NCI-H69 (cell line): ENCODE measurements around the gene WASF3.

Experiments
- DNase-seq: peaks from one replicate; lab custom pipeline; 2025; lab: John Stamatoyannopoulos, UW

WASF3 gene, protein sequence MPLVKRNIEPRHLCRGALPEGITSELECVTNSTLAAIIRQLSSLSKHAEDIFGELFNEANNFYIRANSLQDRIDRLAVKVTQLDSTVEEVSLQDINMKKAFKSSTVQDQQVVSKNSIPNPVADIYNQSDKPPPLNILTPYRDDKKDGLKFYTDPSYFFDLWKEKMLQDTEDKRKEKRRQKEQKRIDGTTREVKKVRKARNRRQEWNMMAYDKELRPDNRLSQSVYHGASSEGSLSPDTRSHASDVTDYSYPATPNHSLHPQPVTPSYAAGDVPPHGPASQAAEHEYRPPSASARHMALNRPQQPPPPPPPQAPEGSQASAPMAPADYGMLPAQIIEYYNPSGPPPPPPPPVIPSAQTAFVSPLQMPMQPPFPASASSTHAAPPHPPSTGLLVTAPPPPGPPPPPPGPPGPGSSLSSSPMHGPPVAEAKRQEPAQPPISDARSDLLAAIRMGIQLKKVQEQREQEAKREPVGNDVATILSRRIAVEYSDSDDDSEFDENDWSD

DNA sequence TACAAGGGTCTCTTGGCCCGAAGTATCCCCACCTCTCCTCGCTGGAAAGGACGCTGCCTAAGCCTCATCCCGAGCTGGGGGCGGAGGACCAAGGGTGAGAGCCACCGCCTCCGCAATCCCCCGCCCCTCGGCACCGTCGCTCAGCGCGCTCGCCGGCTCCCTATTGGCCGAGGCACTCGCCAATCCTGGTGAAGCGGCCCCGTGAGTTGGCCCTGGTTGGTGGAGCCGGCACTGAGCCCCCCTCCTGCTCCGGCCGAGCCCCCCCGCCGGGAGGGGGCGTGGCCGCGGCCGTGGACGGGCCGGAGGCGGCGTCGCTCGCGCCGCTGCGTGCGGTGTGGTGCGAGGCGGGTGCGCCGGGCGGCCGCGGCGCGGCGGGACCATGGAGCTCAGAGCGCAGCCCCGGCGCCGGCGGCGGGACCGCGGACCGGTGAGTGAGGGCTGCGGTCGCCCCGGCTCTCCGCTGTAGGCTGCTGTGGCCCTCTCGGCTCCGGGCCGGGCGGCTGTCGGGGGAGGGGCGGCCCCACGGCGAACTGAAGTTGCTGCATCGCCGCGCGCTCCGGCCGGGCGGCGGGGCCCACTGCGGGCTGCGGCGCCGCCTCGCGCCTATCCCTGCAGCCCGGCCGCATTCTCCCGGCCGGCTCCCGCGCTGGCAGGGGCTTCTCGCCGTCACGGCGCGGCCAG, at the start of gene WASF3:
Gene WASF3 (plus strand): TSS at position 291 of the 681 bp plus-strand sequence. CDS start 84,588 bp downstream, outside the sequence.
- DNase-seq, result peak; percentile 94

DNA sequence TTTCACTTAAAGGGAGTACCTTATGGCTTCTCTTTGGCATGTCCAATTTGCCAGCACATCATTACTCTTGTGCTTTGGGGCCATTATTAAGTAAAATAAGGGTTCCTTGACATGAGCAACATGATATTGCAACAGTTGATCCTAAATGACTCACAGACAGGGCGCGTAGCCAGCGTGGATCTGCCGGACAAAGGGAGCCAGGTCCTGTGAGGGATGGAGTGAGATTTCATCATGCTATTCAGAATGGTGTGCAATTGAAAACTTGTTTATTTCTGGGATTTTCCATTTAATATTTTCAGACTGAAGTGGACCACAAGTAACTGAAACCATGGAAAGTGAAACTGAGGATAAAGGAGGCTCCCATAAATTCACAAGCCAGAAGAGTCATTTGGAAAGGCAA, 48.6 kb upstream of the WASF3 start:
- peak; percentile 21 for DNase-seq

DNA sequence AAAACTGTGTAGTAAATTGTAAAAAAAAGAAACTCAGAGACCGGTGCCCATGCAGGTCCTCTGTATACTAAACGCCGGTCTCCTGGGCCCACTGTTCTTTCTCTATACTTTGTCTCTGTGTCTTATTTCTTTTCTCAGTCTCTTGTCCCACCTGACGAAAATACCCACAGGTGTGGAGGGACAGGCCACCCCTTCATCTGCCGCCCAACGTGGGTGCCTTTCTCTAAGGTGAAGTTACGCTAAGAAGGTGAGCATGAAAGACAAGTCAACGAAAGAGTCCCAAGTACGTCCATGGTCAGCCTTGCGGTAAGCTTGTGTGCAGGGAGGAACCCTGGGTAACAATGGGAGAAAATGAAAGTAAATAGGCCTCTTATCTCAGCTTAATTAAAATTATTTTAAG, 48.0 kb upstream of the WASF3 start:
- no peak for DNase-seq

DNA sequence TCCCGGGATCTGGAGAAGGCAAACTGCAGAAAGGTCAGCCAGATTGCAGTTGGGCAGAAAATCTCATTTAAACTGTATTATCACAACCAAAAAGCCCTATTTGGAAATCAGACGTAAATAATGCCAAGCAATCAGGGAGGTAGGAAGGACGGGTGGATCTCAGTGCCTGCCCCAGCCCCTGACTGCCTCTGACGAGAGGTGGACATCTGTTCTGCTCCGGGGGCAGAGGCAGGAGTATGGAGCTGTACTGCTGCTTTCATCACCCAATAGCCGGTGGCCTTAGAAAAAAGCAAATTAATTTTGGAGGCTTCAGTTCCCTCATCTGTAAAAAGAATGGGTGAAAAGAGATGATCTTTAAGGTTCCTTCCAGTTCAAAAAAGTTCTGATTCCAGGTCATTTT, 43.6 kb upstream of the WASF3 start:
- no peak for DNase-seq

DNA sequence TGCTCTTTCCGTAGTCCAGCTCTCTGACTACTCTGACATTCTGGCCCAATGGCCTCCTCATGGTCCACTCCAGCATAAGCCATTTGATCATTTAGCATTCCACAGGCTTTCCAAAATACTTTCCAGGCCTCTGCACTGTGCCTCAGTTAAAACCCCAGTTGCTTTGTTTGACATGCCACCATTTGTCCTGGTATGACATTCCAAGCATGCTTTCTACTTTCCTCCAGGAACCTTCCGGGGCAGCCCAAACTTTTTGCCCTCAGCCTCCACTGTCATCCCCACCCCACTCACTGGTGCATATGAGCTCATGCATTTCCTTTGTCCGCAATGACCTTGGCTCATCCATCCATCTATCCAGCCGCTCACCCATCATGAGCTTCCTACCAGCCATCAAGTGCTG, 41.8 kb upstream of the WASF3 start:
- no peak for DNase-seq

DNA sequence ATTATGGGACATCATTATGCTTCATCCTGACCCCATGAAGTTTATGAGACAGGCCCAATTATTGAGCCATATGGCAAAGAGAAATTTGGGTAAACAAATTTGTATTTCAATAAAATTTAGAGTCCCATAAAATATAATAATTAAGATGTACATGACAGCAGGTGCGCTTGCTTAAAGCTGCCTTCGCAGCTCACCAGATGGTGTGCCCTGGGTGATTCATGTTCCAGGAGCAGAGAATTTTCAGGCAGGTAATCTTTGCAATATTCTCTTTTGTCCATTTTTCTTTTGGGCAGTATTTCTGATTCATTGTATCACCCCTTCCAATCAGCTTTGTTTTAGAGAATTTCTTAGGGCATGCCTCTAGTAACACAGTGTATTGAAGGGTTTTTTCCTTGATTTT, 39.5 kb upstream of the WASF3 start:
- DNase-seq, result peak; percentile 79

DNA sequence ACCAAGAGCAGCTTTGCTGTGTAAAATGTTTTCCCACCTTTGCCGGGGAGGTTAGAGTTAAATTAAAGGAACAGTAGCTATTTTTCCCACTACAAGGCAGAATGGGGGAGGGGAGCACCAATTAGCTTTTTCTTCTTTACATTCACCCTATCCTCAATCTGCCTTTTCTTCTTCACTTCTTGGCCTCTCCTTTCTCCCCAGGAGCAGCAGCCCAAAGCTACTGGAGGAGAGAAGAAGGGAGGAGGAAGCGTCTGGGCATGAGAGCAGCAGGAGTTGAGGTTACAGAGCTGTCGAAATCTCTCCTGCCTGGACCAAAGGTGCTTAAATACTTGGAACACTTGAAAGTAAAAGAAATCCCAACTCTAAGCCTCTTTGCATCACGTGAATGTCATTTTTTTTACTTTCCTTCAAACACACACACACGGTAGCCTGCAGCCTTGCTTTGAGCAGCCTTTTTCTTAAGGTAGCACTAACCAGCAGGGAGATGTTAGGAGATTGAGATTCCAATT, 39.0 kb upstream of the WASF3 start:
- DNase-seq, result peak; percentile 24

DNA sequence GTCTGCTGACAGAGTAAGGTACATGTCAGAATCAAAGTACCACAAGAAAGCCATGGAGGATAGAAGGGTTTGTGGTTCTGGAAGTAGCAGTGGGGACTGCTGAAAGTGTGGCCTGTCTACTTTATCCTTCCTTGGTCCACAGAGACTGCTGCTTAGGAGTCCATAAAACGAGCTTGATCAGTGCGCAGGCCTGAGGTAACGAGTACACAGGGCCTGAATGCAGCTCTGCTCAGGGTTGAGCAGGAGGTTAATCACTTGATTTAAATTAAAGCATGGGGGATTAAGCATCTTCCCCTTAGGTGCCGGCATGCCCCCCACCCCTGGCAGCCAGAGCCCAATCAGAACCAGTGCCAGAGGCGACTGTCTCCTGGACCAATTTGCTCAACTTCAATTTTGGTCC, 34.9 kb upstream of the WASF3 start:
- no peak for DNase-seq

DNA sequence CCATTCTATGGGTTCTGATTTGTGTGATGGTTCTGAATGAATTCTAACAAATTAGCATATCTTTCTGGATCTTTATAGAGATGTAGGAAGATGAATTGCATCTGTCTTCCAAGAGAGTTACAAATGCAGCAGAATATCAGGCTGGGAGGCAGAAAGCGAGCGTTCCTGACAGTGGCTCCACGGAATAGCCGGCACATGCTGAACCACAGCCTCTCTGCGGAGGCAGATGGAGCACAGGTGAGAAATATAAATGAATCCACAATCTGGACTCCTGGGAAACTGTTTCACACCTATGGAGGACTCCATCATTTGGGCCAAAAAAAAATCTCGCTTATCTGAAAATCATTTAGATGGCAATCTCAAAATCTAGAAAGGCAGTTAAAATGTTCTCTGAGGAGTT, 34.5 kb upstream of the WASF3 start:
- DNase-seq, result no peak

DNA sequence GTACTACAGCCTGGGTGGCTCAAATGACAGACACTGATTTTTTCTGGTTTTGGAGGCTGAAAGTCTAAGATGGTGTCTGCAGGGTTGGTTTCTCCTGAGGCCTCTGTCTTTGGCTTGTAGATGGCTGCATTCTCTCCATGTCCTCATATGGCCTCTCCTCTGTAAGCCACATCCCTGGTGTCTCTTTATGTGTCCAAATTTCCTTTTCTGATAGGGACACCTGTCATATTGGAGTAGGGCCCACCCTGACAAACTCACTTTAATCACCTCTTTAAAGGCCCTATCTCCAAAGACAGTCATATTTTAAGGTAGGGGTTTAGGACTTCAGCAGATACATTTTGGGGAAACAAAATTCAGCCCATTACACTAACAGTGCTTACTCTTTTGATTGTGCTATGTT, 32.0 kb upstream of the WASF3 start:
- no peak for DNase-seq

DNA sequence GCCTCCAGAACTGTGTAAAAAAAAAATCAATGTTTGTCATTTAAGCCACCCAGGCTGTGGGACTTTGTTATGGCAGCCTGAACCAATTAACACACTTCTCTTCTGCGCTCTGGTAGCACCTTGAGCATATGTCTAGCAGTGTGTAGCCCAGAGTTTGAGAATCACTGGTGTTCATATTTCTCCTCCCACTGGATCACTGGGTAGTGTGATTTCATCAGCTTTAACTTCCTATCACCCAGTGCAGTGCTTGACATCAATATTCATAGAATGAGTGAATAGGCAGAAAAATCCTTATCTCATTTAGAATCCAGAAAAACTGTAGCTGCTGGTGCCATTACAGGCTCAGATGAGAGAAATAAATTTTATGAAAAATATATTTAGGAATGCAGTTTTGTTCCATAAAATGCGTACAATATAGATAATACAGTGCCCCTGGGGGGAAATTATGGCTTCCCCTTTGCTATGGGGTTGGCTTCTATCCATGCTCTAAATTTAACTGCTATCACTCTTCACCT, 30.7 kb upstream of the WASF3 start:
- DNase-seq, result no peak

DNA sequence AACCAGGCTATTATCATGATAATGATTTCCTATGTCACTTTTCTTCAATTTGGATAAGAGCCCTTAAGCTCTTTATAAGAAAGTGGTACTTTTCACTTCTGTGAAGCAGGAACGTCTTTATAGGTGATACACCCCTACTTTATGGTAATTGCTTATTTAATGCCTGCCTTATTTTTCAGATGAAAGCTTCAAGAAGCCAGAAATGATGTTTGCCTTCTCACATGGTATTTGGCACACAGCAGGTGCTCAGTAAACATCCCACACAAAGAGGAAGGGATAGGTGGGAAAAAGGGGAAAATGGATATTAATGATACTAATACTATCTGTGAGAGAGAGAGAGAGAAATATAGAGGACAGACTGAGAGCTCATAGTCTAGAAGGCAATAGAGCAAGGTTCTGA, 29.0 kb upstream of the WASF3 start:
- DNase-seq, result peak; percentile 73

DNA sequence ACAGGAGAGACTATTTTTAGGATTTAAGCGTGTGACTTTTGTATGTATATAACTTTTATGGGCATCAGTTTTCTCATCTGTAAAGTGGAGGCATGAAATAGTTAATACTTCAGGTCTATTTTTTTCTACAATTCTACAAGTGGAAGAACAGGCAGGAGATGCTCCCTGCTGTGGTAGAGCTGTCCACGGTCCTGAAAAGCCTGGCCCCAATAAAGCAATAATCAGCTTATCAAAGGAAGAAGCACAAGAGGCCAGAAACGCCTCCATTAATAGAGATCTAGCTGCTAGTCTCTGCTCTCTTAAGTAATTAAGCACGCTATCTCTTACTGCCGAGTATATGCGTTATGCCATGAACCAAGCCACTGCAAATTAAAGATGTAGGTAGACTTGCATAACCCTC, 28.0 kb upstream of the WASF3 start:
- DNase-seq, result no peak

DNA sequence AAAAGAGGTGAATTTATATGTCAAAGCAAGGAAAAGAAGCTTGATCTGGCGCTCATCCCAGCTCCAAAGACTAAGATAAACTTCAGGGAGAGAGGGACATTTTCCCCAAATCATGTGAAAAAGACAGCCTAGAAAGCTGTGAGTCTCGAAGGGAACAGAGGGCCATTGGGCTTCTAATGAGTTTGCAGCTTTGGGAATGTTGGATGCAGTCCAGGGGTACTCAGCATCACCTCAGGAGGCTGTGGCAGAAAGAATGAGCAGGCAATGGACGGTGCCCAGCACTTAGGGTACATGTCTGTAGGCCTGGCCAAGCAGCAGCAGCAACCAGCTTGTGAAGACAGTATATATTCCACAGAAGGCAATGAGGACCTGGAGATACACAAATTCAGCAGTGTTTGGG, 25.7 kb upstream of the WASF3 start:
- DNase-seq, result peak; percentile 82

DNA sequence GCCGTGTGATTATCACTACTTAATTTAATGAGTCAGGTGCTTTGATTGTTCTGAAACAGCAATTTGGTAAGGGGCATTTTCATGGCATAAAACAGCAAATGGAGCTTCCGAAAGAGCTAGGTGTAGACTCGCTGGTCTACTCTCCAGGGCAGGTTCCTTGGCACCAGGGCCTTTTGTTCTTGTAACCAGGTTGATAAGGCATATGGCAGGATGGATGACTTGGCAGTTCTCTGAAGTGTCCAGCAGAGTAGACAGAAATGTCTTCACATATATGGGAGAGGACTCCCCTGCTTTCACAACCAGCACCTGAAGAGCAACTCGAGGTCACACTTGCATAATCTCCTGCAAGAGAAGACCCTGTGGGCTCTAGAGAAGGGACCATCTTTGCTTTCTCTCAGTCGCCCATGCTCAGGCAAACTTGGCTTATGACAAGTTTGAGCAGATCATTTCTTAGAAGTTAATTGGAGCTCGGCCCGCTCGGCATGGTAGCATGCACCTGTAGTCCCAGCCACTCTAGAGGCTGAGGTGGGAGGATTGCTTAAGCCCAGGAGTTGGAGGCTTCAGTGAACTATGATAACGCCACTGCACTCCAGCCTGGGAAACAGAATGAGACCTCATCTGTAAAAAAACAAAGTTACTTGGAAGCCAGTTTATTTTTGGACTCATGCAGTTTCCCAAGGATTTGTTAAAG, 23.3 kb upstream of the WASF3 start:
- no peak for DNase-seq

DNA sequence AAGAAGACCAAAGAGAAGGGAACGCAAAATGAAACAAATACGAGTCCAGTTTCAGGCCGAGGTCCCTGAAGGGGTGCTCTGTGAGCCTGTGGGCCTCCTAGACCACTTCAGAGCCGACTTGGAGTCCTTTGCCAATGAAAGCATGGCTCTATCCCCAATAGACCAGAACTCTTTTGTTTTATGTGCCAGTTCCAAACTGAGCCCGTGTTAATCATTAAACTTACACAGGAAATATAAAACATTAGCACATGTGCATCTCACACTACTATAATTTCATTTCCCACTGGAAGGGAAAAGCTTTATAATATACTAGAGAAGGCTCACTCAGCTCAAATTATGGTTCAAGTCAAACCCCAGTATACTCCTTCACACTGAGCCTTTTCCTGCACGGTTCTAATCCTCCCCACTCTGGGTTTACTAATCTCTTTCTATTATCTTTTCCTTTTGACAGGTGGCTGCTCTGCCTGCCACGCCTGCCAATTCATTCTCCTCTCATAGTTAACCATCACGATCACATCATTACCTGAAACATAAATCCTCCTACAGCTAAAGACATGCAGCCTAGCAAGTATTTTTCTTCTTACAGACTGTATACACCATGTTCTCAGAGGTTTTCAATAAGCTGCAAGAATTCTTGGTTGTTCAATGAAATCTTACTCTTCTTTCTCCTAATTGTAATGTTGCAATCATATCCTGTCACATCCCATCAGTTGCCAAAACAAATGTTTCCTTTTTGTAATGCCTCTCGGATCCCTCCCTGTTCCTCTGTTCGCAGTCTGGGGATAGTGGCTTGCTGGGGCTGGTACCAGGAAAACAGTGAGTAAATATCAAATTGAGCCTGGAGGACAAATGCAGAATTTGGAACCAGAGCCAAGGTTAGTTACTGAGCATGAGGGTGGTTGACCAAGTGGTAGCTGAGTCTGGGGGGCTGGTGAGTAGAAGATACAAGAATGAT, 18.8 kb upstream of the WASF3 start:
- DNase-seq, result peak; percentile 59

DNA sequence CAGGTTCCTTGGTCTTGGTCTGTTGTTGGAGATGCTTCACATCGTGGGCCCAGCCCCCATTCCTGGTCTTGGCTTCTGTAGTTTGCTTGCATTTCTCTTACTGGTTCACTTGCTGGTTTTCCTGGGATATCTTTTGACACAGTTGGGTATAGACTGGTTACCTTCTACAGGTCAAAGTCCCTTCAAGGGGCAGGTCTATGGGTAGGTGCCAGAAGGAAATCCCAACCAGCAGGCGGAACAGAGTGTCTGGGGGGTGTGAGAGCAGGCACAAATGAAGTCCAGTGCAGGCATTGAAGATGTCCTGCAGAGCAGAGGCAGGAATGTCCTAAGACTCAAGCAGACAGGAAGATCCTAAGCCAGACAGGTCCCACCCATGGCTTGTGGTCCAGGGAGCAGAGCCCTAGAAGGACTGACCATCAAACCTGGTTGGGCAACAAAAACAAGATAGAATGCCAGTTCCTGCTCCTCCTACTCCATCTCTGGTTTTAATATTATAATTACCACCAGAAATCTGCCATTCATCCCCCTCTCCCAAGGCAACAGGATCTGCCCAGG, 17.7 kb upstream of the WASF3 start:
- peak; percentile 23 for DNase-seq

DNA sequence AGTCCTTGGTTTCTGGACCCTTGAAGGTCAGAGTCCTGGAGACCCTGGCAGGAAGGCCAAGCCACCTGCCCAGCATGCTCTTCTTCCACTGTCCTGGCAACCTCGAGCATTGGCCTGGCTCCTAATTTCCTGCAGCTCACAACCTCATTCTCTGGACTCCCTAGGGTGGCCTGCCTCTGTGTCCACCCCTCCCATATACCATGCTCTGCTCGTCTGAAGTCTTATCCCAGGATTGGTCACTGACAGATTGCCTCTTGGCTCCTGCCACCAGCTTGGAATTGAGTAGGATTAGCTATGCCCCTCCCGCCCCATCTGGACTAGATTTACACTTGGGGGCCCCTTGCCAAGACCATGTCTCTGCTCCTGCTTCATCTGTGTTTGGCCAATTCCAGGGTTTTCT, 17.1 kb upstream of the WASF3 start:
- peak; percentile 40 for DNase-seq

DNA sequence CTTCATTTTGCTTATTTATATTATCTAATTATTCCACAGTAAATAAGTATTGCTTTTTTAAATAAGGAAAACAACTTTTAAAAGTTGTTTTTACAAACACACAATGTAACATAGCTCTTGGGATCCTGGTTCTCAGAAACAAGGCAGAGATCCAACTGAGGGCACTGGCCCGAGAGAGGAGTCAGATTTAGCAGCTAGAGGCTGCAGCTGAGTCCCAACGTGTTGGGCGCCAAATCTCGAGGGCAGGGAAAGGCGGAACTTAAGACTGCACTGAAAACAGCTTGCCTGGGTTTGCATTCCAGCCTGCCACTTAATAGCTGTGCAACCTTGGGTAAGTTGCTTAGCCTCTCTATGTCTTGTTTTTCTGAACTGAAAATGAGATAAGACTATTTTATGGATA, 16.4 kb upstream of the WASF3 start:
- no peak for DNase-seq

DNA sequence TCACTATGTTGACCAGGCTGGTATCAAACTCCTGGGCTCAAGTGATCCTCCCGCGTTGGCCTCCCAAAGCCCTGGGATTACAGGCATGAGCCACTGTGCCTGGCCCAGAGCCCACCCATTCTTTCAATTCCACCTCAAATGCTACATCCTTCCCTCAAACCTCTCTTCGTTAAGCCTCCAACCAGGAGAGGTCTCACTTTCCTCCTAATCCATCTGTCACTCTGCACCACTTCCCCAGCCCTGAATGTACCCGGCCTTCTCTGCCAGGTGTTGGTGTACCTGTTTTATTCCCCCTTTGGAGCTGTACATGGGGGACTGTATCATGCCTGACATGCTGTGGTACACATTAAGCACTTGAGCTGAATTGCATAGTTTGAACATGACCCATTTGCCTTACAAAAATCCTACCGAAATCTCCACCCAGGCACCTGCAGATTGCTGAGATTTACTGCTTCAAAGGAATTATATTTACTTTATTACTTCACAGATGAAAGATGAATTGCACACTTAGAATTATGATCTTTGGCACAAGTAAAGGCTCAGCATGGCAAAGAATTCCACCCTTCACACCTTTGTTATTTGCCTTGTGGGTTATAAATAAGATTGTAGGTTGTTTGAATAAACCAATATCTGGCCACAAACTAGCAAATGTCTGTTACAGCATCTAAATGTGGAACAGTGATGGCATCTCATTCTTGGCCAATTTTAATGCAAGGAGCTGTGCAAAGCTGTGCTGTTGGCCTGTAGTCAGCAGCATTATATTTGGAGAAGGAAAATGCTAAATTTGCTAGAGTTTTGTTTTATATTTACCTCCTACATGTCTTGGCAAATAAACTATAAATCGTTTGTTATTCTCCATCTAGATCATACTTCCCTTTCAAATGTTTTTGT, 15.6 kb upstream of the WASF3 start:
- peak; percentile 9 for DNase-seq
